Liver (tissue), 9 donors: Measurements from ENCODE around the gene ARHGEF26. TPM values are rescaled to one million over a fixed set of nuclear protein-coding genes. Genes with fewer than 3 reads are reported as not detected.

Source experiments
- DNase-seq: peaks from one replicate; pipeline ENCODE4 v3.0.0-alpha.2; 2017; ENCODE audit warnings: low spot score
- H3K27ac ChIP-seq, 2 donors: one replicate each; pipeline ENCODE4 v1.7.0; 2013; ENCODE audit warnings: inconsistent platforms in 2 of 2, low read length in 2 of 2, control low read depth in 1 of 2, low read depth in 1 of 2, mild to moderate bottlenecking in 1 of 2
- H3K27me3 ChIP-seq, 4 donors: one replicate each; pipeline versions ENCODE4 v1.6.1 to v1.7.0; 2013; ENCODE audit warnings: low read length in 3 of 4, inconsistent platforms in 1 of 4, mild to moderate bottlenecking in 1 of 4, moderate library complexity in 1 of 4; ENCODE audit not compliant: control insufficient read depth in 4 of 4, insufficient read depth in 4 of 4
- H3K36me3 ChIP-seq, 4 donors: one replicate each; pipeline versions ENCODE4 v1.6.1 to v1.7.0; 2013; ENCODE audit warnings: low read length in 3 of 4, mild to moderate bottlenecking in 3 of 4, low read depth in 1 of 4, moderate library complexity in 1 of 4; ENCODE audit not compliant: control insufficient read depth in 4 of 4, insufficient read depth in 3 of 4
- H3K4me1 ChIP-seq, 4 donors: one replicate each; pipeline versions ENCODE4 v1.6.1 to v1.7.0; 2013; ENCODE audit warnings: low read length in 3 of 4, mild to moderate bottlenecking in 3 of 4, moderate library complexity in 1 of 4; ENCODE audit not compliant: control insufficient read depth in 4 of 4, insufficient read depth in 4 of 4
- H3K4me3 ChIP-seq, 3 donors: one replicate each; pipeline versions ENCODE4 v1.6.1 to v1.7.0; 2013; ENCODE audit warnings: low read length in 3 of 3, control low read depth in 1 of 3, low read depth in 1 of 3, mild to moderate bottlenecking in 1 of 3
- H3K9ac ChIP-seq, 2 donors: one replicate each; pipeline ENCODE4 v1.7.0; 2013; ENCODE audit warnings: low read length in 2 of 2, mild to moderate bottlenecking in 2 of 2, moderate library complexity in 2 of 2, control low read depth in 1 of 2, low read depth in 1 of 2
- H3K9me3 ChIP-seq, 4 donors: one replicate each; pipeline versions ENCODE4 v1.6.1 to v1.7.0; 2013; ENCODE audit warnings: low read length in 3 of 4; ENCODE audit not compliant: control insufficient read depth in 4 of 4
- CTCF ChIP-seq: fragments of 150-350 bp; IDR thresholded peaks from 2 replicates; pipeline ENCODE4 v1.5.1; 2017; ENCODE audit warnings: improper control_type of control experiment, low read depth, low read length; ENCODE audit not compliant: missing input control
- EGR1 ChIP-seq, 2 donors: IDR thresholded peaks; 2 replicates each; pipeline ENCODE4 v1.6.1; 2016 to 2018; ENCODE audit warnings: antibody characterized with exemption in 2 of 2, low read depth in 2 of 2
- FOXA1 ChIP-seq: IDR thresholded peaks from 2 replicates; pipeline ENCODE4 v1.6.1; 2016; ENCODE audit warnings: antibody characterized with exemption
- FOXA2 ChIP-seq: IDR thresholded peaks from 2 replicates; pipeline ENCODE4 v1.6.1; 2016; ENCODE audit warnings: antibody characterized with exemption
- GABPA ChIP-seq, 2 donors: IDR thresholded peaks in 1 of 2; conservative IDR thresholded peaks in 1 of 2; 2 replicates each; pipeline ENCODE4 v1.6.1; 2016; ENCODE audit warnings: antibody characterized with exemption in 2 of 2, mild to moderate bottlenecking in 1 of 2, moderate library complexity in 1 of 2
- HNF4A ChIP-seq, 2 donors: conservative IDR thresholded peaks; 2 replicates each; pipeline ENCODE4 v1.6.1; 2016; ENCODE audit warnings: antibody characterized with exemption in 2 of 2, mild to moderate bottlenecking in 2 of 2
- HNF4G ChIP-seq: IDR thresholded peaks from 2 replicates; pipeline ENCODE4 v1.6.1; 2016; ENCODE audit warnings: antibody characterized with exemption
- JUND ChIP-seq, 2 donors: IDR thresholded peaks; 2 replicates each; pipeline ENCODE4 v1.6.1; 2016; ENCODE audit warnings: antibody characterized with exemption in 2 of 2
- NR2F2 ChIP-seq: IDR thresholded peaks from 2 replicates; pipeline ENCODE4 v1.6.1; 2016; ENCODE audit warnings: antibody characterized with exemption
- RAD21 ChIP-seq, 2 donors: IDR thresholded peaks; 2 replicates each; pipeline ENCODE4 v1.6.1; 2016; ENCODE audit warnings: antibody characterized with exemption in 2 of 2, mild to moderate bottlenecking in 2 of 2
- REST ChIP-seq: IDR thresholded peaks from 2 replicates; pipeline ENCODE4 v1.6.1; 2016; ENCODE audit warnings: antibody characterized with exemption, mild to moderate bottlenecking
- RXRA ChIP-seq, 2 donors: IDR thresholded peaks; 2 replicates each; pipeline ENCODE4 v1.6.1; 2017 to 2018; ENCODE audit warnings: antibody characterized with exemption in 2 of 2, mild to moderate bottlenecking in 1 of 2
- SP1 ChIP-seq: IDR thresholded peaks from 2 replicates; pipeline ENCODE4 v1.6.1; 2018; ENCODE audit warnings: antibody characterized with exemption, mild to moderate bottlenecking
- TAF1 ChIP-seq: conservative IDR thresholded peaks from 2 replicates; pipeline ENCODE4 v1.6.1; 2016; ENCODE audit warnings: antibody characterized with exemption, mild to moderate bottlenecking
- YY1 ChIP-seq: IDR thresholded peaks from 2 replicates; pipeline ENCODE4 v1.6.1; 2016; ENCODE audit warnings: antibody characterized with exemption, mild to moderate bottlenecking
- ZBTB33 ChIP-seq: IDR thresholded peaks from 2 replicates; pipeline ENCODE4 v1.6.1; 2016; ENCODE audit warnings: antibody characterized with exemption
- WGBS: extraction: QIAGEN DNeasy Blood & Tissue Kit; methylation state at CpG from one replicate; pipeline ENCODE4 v1.1.7; 2013; 5-methylcytosine and 5-hydroxymethylcytosine counted together
- polyA plus RNA-seq, 2 donors: library from polyadenylated mRNA; stranded (reverse) in 1 of 2; unstranded in 1 of 2; fragments of 200-250 nt in 1 of 2; fragments of >200 nt in 1 of 2; fragmentation: Nextera tagmentation in 1 of 2; extraction: Ambion mirVana in 1 of 2; gene quantifications; one replicate each; pipeline versions ENCODE4 v1.2.1 to v1.2.3, GENCODE V29; 2013 to 2015
- total RNA-seq, 2 donors: library from RNA; depleted of rRNA; stranded (reverse); fragments of >200 nt; gene quantifications; one replicate each; pipeline ENCODE4 v1.2.3, GENCODE V29; 2014
- TF ChIP-seq, protein P1 (sequence below): IDR thresholded peaks from 2 replicates; pipeline ENCODE4 v1.6.1; 2016; ENCODE audit warnings: antibody characterized with exemption
- TF ChIP-seq, protein P2 (sequence below): IDR thresholded peaks from 2 replicates; pipeline ENCODE4 v1.6.1; 2016; ENCODE audit warnings: antibody characterized with exemption
- donor health status: healthy.
- donor health status: healthy.
- donor health status: healthy.
- donor health status: healthy.
- donor health status: healthy.

ARHGEF26 gene
- total and polyA plus RNA-seq, 4 donors: 1.4 to 27.9 (median 18.7) TPM

DNA sequence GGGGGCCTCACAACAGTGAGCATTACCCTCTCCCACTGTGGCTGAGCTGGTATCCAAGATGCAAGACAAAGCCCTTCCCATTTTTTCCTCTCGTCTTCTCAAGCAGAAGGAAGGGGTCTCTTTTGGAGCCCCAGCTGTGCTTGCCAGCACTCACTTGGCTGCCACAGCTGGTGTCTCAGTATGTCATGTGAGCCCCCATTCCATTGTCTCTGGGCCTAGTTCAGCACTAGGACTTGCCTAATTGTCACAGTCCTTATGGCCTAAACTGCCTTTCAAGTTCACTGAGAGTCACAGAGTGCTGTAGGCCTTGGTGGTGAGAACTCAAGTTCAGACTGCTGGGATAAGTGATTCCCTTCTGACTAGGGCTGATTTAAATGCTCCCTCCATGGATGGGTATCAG is 89.8 kb downstream of the ARHGEF26 start (continued):
- no peak for TF ChIP-seq EGR1 (IDR thresholded peaks at IDR 0.05; ENCODE audit: low read depth in 2 of 2)
- no peak for TF ChIP-seq CTCF
- no peak for TF ChIP-seq GABPA (IDR thresholded peaks at IDR 0.05 in 1 of 2, conservative IDR thresholded peaks at IDR 0.05 in 1 of 2)
- TF ChIP-seq, protein P1, sequence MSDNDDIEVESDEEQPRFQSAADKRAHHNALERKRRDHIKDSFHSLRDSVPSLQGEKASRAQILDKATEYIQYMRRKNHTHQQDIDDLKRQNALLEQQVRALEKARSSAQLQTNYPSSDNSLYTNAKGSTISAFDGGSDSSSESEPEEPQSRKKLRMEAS: no peak

GRCh38 chr3:154214306-154214705 is 93.1 kb downstream of the ARHGEF26 start:
- no peak for TF ChIP-seq HNF4G
- TF ChIP-seq EGR1 (IDR thresholded peaks at IDR 0.05; ENCODE audit: low read depth in 2 of 2): no peak
- no peak for TF ChIP-seq GABPA (IDR thresholded peaks at IDR 0.05 in 1 of 2, conservative IDR thresholded peaks at IDR 0.05 in 1 of 2)
- TF ChIP-seq FOXA2: no peak
- no peak for TF ChIP-seq JUND (IDR thresholded peaks at IDR 0.05)
- no peak for TF ChIP-seq REST
- no peak for TF ChIP-seq RXRA (IDR thresholded peaks at IDR 0.05)
- TF ChIP-seq YY1: no peak
- no peak for TF ChIP-seq FOXA1
- TF ChIP-seq ZBTB33: no peak
- no peak for TF ChIP-seq NR2F2
- no peak for TF ChIP-seq HNF4A (conservative IDR thresholded peaks at IDR 0.05)
- TF ChIP-seq, protein P2, sequence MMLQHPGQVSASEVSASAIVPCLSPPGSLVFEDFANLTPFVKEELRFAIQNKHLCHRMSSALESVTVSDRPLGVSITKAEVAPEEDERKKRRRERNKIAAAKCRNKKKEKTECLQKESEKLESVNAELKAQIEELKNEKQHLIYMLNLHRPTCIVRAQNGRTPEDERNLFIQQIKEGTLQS: no peak
- no peak for TF ChIP-seq RAD21 (IDR thresholded peaks at IDR 0.05)
- no peak for TF ChIP-seq TAF1
- TF ChIP-seq CTCF: no peak
- TF ChIP-seq, protein P1: no peak
- TF ChIP-seq SP1: no peak
- no peak overlapping the region for H3K4me3 ChIP-seq
- H3K9ac ChIP-seq: no peak overlapping the region
- WGBS: 97% methylated on average over 2 of the region's 2 CpGs
- H3K4me1 ChIP-seq: no peaks in the 10 kb centered on the region
- H3K9me3 ChIP-seq: no peaks in the 10 kb centered on the region
- H3K27ac ChIP-seq: no peak overlapping the region
- no peak for DNase-seq
- peaks cover 2 to 27% (median 9%) of the 10 kb centered on the region in 4 donors for H3K36me3 ChIP-seq
- no peaks in the 10 kb centered on the region for H3K27me3 ChIP-seq
